ENCODE results near the gene BRSK1. TPM values are rescaled to one million over a fixed set of nuclear protein-coding genes. Genes with fewer than 3 reads are reported as not detected.

The BRSK1 gene
- total and polyA plus RNA-seq, 2 of the 13 experiments (the other 11 are each of a cell fraction or from before 2014, with no cell fraction given) = 0.18 to 1.2 TPM

DNA sequence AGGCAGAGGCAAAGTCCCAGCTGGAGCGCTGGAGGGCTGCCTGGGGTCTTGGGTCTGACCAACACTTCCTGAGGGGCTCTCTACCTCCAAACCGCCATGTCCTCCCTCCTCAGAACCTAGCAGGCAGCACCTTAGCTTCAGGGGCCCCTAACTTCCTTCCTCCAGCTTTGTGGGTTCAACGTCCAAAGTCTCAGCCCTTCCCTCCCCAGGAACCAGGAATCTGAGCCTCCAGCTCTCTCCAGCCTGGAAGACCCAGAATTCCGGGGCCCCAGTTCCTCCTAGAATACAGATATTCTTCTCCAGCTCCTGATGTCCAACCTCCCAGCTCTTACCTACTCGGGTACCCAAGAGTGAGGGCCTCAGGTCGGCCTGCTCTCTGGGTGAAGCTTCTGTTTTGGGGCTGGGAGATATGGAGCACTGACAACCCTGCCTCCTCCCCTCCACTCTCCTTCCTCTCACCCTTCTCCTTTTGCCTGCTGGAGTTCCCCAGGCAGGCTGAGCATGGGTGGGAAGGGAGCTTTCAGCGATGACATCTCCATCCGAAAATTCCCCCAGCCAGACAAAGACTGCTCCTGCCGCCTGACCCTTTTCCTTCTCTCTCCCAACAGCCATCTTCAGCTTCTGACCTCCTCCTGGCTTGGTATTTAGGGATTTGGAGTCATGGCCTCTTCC lies 37.8 kb downstream of the BRSK1 start (continued):
- TF ChIP-seq SP5 (CRISPR knock-in tag; IDR thresholded peaks at IDR 0.05; ENCODE audit: borderline replicate concordance, low read depth) = no peak
- TF ChIP-seq, protein P1, sequence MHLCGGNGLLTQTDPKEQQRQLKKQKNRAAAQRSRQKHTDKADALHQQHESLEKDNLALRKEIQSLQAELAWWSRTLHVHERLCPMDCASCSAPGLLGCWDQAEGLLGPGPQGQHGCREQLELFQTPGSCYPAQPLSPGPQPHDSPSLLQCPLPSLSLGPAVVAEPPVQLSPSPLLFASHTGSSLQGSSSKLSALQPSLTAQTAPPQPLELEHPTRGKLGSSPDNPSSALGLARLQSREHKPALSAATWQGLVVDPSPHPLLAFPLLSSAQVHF (CRISPR knock-in tag; IDR thresholded peaks at IDR 0.05) = no peak

DNA sequence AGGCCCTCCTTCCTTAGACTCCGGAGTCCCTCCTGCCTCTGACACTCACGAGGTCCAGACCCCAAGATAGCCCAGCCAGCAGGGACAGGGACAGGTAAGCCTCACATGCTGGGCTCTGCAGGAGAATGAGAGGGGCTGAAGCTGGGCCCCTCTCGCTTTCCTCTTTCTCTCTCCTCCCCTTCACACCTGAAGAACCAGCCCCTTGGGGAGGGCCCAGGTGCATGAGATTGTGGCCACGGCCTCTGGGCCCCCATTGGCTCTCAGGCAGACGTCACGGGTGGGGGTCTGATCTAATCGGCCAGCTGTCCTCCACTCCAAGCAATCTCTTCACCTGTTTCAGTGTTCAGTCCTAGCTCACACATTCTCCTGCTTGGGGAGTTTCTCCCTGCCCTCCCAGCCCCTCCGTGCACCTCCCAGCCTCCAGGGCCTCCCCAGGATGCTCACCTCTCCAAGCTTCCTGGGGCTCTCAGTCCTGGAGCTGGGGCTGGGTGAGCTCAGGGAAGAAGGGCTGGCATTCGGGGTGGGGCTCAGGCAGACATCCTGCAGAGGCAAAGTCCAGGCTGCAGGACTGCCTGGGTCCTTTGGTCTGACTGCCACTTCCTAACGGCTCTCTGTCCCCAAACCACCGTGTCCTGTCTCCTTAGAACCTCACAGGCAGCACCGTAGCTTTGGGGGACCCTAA lies 38.5 kb downstream of the BRSK1 start:
- DNase-seq (ENCODE audit: low spot score) = no peak
- peak overlapping the region; percentile 62 for H3K4me2 ChIP-seq (ENCODE audit: low read depth, low read length)
- CTCF ChIA-PET (ENCODE audit: low intra/inter-chr PET ratio, low total read pairs) = no interaction called here

More for the DNA sequence above, 38.5 kb downstream of the BRSK1 start:
- intact Hi-C loops (cut with micrococcal nuclease; ENCODE audit: unreplicated experiment) = no loop called here
- POLR2A ChIA-PET = interaction anchor here (1.8 to 2.1 kb wide), 3 partner anchors 12 to 21 kb away, joined by 6 to 11 read pairs (median 8); partner anchors contain the start of gene KMT5C
- 30% methylated on average over 9 of the region's 12 CpGs for WGBS (ENCODE audit: low lambda C conversion rate)
- BruUV-seq (replicated peaks) = no TSS peak
- no peaks in the 10 kb centered on the region for H3K36me3 ChIP-seq (replicated peaks in 1 of 2; ENCODE audit: control insufficient read depth in 1 of 2, insufficient read depth in 2 of 2, low read length in 2 of 2)
- TF ChIP-seq, protein P2, sequence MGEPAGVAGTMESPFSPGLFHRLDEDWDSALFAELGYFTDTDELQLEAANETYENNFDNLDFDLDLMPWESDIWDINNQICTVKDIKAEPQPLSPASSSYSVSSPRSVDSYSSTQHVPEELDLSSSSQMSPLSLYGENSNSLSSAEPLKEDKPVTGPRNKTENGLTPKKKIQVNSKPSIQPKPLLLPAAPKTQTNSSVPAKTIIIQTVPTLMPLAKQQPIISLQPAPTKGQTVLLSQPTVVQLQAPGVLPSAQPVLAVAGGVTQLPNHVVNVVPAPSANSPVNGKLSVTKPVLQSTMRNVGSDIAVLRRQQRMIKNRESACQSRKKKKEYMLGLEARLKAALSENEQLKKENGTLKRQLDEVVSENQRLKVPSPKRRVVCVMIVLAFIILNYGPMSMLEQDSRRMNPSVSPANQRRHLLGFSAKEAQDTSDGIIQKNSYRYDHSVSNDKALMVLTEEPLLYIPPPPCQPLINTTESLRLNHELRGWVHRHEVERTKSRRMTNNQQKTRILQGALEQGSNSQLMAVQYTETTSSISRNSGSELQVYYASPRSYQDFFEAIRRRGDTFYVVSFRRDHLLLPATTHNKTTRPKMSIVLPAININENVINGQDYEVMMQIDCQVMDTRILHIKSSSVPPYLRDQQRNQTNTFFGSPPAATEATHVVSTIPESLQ (CRISPR knock-in tag; conservative IDR thresholded peaks at IDR 0.05) = no peak
- TF ChIP-seq ZNF335 (CRISPR knock-in tag; IDR thresholded peaks at IDR 0.05) (peak; percentile 76; the same call in 1 of the 2 replicates), HNF4A (CRISPR knock-in tag; IDR thresholded peaks at IDR 0.05) (peak; percentile 65; the same call in 1 of the 2 replicates), ZNF780A (CRISPR knock-in tag; IDR thresholded peaks at IDR 0.05) (peak; percentile 99), ZNF3 (CRISPR knock-in tag; IDR thresholded peaks at IDR 0.05) (no peak), FOSL1 (CRISPR knock-in tag; IDR thresholded peaks at IDR 0.05; ENCODE audit: borderline replicate concordance) (no peak), SUZ12 (IDR thresholded peaks at IDR 0.05; ENCODE audit: low read depth, low read length) (no peak)
- TF ChIP-seq, protein P3, sequence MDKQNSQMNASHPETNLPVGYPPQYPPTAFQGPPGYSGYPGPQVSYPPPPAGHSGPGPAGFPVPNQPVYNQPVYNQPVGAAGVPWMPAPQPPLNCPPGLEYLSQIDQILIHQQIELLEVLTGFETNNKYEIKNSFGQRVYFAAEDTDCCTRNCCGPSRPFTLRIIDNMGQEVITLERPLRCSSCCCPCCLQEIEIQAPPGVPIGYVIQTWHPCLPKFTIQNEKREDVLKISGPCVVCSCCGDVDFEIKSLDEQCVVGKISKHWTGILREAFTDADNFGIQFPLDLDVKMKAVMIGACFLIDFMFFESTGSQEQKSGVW (CRISPR knock-in tag; IDR thresholded peaks at IDR 0.05; ENCODE audit: borderline replicate concordance) = no peak
- TF ChIP-seq, protein P4, sequence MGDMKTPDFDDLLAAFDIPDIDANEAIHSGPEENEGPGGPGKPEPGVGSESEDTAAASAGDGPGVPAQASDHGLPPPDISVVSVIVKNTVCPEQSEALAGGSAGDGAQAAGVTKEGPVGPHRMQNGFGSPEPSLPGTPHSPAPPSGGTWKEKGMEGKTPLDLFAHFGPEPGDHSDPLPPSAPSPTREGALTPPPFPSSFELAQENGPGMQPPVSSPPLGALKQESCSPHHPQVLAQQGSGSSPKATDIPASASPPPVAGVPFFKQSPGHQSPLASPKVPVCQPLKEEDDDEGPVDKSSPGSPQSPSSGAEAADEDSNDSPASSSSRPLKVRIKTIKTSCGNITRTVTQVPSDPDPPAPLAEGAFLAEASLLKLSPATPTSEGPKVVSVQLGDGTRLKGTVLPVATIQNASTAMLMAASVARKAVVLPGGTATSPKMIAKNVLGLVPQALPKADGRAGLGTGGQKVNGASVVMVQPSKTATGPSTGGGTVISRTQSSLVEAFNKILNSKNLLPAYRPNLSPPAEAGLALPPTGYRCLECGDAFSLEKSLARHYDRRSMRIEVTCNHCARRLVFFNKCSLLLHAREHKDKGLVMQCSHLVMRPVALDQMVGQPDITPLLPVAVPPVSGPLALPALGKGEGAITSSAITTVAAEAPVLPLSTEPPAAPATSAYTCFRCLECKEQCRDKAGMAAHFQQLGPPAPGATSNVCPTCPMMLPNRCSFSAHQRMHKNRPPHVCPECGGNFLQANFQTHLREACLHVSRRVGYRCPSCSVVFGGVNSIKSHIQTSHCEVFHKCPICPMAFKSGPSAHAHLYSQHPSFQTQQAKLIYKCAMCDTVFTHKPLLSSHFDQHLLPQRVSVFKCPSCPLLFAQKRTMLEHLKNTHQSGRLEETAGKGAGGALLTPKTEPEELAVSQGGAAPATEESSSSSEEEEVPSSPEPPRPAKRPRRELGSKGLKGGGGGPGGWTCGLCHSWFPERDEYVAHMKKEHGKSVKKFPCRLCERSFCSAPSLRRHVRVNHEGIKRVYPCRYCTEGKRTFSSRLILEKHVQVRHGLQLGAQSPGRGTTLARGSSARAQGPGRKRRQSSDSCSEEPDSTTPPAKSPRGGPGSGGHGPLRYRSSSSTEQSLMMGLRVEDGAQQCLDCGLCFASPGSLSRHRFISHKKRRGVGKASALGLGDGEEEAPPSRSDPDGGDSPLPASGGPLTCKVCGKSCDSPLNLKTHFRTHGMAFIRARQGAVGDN (CRISPR knock-in tag; IDR thresholded peaks at IDR 0.05) = peak; percentile 20; the same call in 1 of the 2 replicates
- peak; percentile 52 for ATAC-seq
- in situ Hi-C loops (cut with HindIII; ENCODE audit: extremely low pct_ligation_motif_present, low pct_unique_long_range_greater_than_20kb) = no loop called here
- no peak overlapping the region for H3K4me3 ChIP-seq (replicated peaks in 1 of 3; ENCODE audit: insufficient read depth in 1 of 3, low read depth in 2 of 3, low read length in 3 of 3)
- no peak for FAIRE-seq
- H3K79me2 ChIP-seq (ENCODE audit: insufficient read depth, low read length) = no peaks in the 10 kb centered on the region
- peaks cover 43% of the 10 kb centered on the region for H3K4me1 ChIP-seq (ENCODE audit: insufficient read depth, low read length)
- H3K27ac ChIP-seq (ENCODE audit: extremely low read length, insufficient read depth, low read length) = no peak overlapping the region
- H3K9ac ChIP-seq (ENCODE audit: insufficient read depth, low read depth, low read length) = no peak overlapping the region
- no peak overlapping the region for H2AFZ ChIP-seq (ENCODE audit: low read length)
- no peaks in the 10 kb centered on the region; a peak in 1 of 5 replicates for H3K27me3 ChIP-seq (ENCODE audit: control insufficient read depth in 1 of 2, insufficient read depth in 2 of 2, low read length in 2 of 2)
- no peaks in the 10 kb centered on the region for H4K20me1 ChIP-seq (ENCODE audit: insufficient read depth, low read length)
- H3K9me3 ChIP-seq (ENCODE audit: low read length) = no peaks in the 10 kb centered on the region
